ENCODE results near the gene PDE11A.

The PDE11A gene

DNA sequence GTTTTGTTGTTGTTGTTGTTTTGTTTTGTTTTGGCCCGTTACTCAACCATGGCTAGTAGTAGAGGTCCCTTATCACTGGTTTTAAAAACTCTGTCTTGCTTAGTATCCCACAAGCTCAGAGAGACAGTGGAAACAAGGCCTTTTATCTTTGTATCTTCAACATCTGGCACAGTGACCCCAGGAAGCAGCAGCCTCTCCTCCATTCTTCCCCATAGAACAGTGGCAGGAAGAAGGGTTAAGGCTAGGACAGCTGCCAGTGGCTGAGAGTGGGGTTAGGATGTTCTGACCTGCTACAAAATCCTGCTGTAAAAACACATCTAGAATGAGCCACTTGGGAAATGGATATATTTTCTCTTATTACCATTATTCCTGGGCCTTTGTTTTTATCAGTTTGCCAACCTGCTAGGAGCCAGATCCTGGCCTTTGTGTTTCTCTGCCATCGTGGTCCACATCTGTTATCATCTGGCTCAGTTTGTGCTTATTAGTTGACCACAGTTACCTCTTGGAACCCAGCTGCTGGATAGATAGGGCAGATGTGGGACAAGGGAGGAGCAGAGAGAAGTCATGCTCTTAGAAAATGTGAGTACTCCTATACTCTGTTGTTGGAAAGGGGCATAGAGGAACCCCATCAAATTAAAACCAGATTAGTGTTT lies 433.2 kb downstream of the PDE11A start:
- TF ChIP-seq ZFX (IDR thresholded peaks at IDR 0.05): no peak
- TF ChIP-seq, protein P1, sequence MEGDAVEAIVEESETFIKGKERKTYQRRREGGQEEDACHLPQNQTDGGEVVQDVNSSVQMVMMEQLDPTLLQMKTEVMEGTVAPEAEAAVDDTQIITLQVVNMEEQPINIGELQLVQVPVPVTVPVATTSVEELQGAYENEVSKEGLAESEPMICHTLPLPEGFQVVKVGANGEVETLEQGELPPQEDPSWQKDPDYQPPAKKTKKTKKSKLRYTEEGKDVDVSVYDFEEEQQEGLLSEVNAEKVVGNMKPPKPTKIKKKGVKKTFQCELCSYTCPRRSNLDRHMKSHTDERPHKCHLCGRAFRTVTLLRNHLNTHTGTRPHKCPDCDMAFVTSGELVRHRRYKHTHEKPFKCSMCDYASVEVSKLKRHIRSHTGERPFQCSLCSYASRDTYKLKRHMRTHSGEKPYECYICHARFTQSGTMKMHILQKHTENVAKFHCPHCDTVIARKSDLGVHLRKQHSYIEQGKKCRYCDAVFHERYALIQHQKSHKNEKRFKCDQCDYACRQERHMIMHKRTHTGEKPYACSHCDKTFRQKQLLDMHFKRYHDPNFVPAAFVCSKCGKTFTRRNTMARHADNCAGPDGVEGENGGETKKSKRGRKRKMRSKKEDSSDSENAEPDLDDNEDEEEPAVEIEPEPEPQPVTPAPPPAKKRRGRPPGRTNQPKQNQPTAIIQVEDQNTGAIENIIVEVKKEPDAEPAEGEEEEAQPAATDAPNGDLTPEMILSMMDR (conservative IDR thresholded peaks at IDR 0.05): no peak
- H3K27ac ChIP-seq: no peak overlapping the region

- no peak overlapping the region for H3K27ac ChIP-seq
- no peak for TF ChIP-seq ZFX (IDR thresholded peaks at IDR 0.05)
- TF ChIP-seq, protein P1 (conservative IDR thresholded peaks at IDR 0.05): no peak
These were observed 434.1 kb downstream of the PDE11A start for GRCh38 chr2:177638507-177638906.

GRCh38 chr2:177636672-177637071 lies 435.9 kb downstream of the PDE11A start:
- H3K27ac ChIP-seq: no peak overlapping the region
- TF ChIP-seq ZFX (IDR thresholded peaks at IDR 0.05): no peak
- TF ChIP-seq, protein P1 (conservative IDR thresholded peaks at IDR 0.05): no peak

DNA sequence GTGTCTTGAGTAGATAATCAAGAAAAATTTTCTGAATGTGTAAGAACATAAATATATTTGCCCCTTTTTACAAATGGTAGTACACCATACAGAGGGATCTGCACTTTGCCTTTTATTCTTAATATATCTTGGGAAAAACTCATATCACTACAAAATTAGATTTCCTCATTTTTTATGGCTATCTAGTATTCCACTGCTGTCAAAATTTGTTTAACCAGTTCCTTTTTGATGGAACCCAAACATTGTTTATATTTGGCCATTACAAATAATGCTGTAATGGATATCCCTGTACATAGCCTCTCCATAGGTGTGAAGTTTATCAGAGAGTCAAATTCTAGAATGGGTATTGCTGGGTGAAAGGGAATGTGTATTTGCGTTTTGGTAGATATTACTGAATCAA lies 436.9 kb downstream of the PDE11A start:
- TF ChIP-seq ZFX (IDR thresholded peaks at IDR 0.05): no peak
- TF ChIP-seq, protein P1 (conservative IDR thresholded peaks at IDR 0.05): no peak
- H3K27ac ChIP-seq: no peak overlapping the region

DNA sequence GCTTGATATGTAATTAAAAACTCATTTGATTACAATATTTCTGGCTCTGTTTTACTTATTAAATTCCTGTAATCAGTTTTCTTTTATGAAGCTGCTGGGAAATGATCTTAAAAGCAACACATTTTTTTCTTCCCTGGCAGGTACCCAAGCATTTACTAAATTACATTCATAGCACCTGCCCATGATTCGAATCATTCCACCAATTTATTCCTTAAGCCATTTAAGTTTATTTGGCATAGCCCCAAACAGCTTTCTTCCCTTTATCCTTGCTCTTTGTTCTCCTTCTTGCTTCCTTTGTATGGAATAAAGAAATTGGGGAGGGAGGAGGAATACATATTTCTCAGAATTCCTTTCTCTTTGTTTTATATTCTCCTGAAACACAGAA lies 438.7 kb downstream of the PDE11A start:
- TF ChIP-seq ZFX (IDR thresholded peaks at IDR 0.05): no peak
- TF ChIP-seq, protein P1 (conservative IDR thresholded peaks at IDR 0.05): no peak
- no peak overlapping the region for H3K27ac ChIP-seq

DNA sequence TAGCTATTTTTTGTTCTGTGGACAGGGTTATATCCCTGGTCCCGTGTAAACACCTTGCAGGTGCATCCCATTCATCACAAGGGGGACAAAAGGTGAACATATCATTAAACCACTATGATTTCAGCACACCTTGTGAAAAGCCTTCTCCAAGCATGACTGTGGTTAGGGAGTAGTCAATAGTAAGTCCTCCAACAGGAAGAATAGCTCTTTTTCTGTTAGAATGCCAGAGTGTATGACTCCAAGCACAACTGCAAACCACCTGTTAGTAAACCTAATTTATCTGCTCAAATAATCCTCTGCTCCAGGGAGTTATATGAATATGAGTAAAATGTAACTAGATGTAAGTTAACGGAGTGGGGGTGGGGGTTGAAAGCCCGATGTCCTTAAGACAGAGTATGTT lies 439.5 kb downstream of the PDE11A start:
- no peak overlapping the region for H3K27ac ChIP-seq
- TF ChIP-seq, protein P1 (conservative IDR thresholded peaks at IDR 0.05): no peak
- no peak for TF ChIP-seq ZFX (IDR thresholded peaks at IDR 0.05)

DNA sequence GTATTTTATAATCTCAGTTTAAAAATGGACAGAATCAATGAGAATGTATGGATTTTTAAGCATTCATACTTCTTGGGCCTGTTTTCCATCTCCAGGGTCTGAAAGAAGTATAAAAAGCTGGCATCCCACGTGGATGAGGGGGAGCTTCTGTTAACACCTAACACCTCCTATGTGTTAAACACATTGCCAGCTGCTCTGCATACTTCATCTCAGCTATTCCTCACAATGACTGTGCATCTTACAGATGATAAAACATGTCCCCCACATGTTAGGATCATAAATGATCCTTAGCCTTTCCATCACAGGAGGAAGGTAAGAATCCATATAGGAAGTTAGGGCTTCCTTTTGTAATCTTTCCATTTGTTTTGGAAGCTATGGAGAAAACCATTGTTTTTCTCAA lies 440.9 kb downstream of the PDE11A start:
- TF ChIP-seq, protein P1 (conservative IDR thresholded peaks at IDR 0.05): no peak
- no peak for TF ChIP-seq ZFX (IDR thresholded peaks at IDR 0.05)
- H3K27ac ChIP-seq: no peak overlapping the region

Measured in C4-2B (cell line).